ENCODE data around the gene NELL2.

DNA sequence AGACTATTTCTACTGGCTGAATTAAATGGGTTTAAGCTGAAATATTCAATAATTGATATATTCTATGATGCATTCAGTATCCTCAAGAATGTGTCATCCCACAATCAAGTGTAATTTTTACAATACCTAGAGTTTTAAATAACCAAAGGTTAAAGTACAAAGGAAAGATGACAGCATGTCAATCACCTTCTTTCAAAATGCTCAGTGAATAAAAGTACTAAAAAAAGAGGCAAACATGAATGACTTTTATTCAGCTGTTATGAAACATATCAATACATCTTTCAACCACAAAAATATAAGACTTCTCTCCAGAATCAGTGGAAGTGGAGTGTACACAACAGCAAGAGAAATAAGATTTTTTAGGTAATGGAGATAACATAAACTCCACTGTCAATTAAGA is 72.0 kb downstream of the NELL2 start:
- TF ChIP-seq, protein P1, sequence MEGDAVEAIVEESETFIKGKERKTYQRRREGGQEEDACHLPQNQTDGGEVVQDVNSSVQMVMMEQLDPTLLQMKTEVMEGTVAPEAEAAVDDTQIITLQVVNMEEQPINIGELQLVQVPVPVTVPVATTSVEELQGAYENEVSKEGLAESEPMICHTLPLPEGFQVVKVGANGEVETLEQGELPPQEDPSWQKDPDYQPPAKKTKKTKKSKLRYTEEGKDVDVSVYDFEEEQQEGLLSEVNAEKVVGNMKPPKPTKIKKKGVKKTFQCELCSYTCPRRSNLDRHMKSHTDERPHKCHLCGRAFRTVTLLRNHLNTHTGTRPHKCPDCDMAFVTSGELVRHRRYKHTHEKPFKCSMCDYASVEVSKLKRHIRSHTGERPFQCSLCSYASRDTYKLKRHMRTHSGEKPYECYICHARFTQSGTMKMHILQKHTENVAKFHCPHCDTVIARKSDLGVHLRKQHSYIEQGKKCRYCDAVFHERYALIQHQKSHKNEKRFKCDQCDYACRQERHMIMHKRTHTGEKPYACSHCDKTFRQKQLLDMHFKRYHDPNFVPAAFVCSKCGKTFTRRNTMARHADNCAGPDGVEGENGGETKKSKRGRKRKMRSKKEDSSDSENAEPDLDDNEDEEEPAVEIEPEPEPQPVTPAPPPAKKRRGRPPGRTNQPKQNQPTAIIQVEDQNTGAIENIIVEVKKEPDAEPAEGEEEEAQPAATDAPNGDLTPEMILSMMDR (conservative IDR thresholded peaks at IDR 0.05 in 1 of 2, IDR thresholded peaks at IDR 0.05 in 1 of 2; ENCODE audit: low read depth in 1 of 2, low read length in 2 of 2), result no peak
- no peak for TF ChIP-seq EZH2 (IDR thresholded peaks at IDR 0.05; ENCODE audit: low read length, missing control alignments)
